AG08396 (cell line): ENCODE results near the gene NEK3.
A peak's percentile ranks its signal among the peaks of the same experiment; 100 is the strongest.
"Not testable (repeated sequence)": the region's sequence is repeated elsewhere in the genome, so short reads cannot be mapped to it uniquely, and the experiment has no call there.

Experiments used
- DNase-seq: peaks from one replicate; pipeline ENCODE4 v3.0.0; 2012; ENCODE audit warnings: low spot score, mixed read lengths

The NEK3 gene

GRCh38 chr13:52170828-52171391, 11.5 kb upstream of the NEK3 start:
- not testable (repeated sequence) for DNase-seq

- no peak for DNase-seq
Observed at GRCh38 chr13:52169839-52170238, 10.4 kb upstream of the NEK3 start.

GRCh38 chr13:52165411-52165810, 6.0 kb upstream of the NEK3 start:
- DNase-seq = no peak

GRCh38 chr13:52164989-52165388, 5.6 kb upstream of the NEK3 start:
- DNase-seq = no peak

- not testable (repeated sequence) for DNase-seq
Observed at GRCh38 chr13:52163878-52164277, 4.5 kb upstream of the NEK3 start.

- DNase-seq = peak; percentile 11
Observed at GRCh38 chr13:52162279-52163101, 3.1 kb upstream of the NEK3 start.

- no peak for DNase-seq
Observed at GRCh38 chr13:52161181-52161646, 1.8 kb upstream of the NEK3 start.

GRCh38 chr13:52160506-52160905, 1.1 kb upstream of the NEK3 start:
- DNase-seq = no peak

- no peak for DNase-seq
Observed at GRCh38 chr13:52160053-52160452, 656 bp upstream of the NEK3 start.

- peak; percentile 56 for DNase-seq
Observed at GRCh38 chr13:52158629-52159158, 703 bp downstream of the NEK3 start.

- peak; percentile 12 for DNase-seq
Observed at GRCh38 chr13:52156724-52157261, 2.6 kb downstream of the NEK3 start.

GRCh38 chr13:52155177-52155576, 4.2 kb downstream of the NEK3 start:
- no peak for DNase-seq

- no peak for DNase-seq
Observed at GRCh38 chr13:52147225-52147624, 12.2 kb downstream of the NEK3 start.

- no peak for DNase-seq
Observed at GRCh38 chr13:52141299-52141698, 18.1 kb downstream of the NEK3 start.

- DNase-seq = no peak
Observed at GRCh38 chr13:52137489-52137888, 21.9 kb downstream of the NEK3 start.

GRCh38 chr13:52136763-52137162, 22.6 kb downstream of the NEK3 start:
- DNase-seq = no peak

- no peak for DNase-seq
Observed at GRCh38 chr13:52130641-52131040, 28.8 kb downstream of the NEK3 start.

- peak; percentile 87 for DNase-seq
Observed at GRCh38 chr13:52128714-52129700, 30.4 kb downstream of the NEK3 start, which contains the start of gene NEK5. NEK5 (minus strand) TSS chr13:52129073; CDS start chr13:52127482, 1,591 bp downstream.

GRCh38 chr13:52127783-52128702, 31.4 kb downstream of the NEK3 start:
- DNase-seq = peak; percentile 79

- DNase-seq = no peak
Observed at GRCh38 chr13:52127378-52127777, 32.0 kb downstream of the NEK3 start.

GRCh38 chr13:52125547-52125946, 33.9 kb downstream of the NEK3 start:
- DNase-seq = no peak
